Endodermal cell (in vitro differentiated cells): ENCODE measurements around the gene LRP8. TPM values are rescaled to one million over a fixed set of nuclear protein-coding genes. Genes with fewer than 3 reads are reported as not detected.

Experiments used
- DNase-seq: peaks from one replicate; pipeline ENCODE4 v3.0.0-alpha.2; 2017
- H3K27ac ChIP-seq: 2 replicates; pipeline ENCODE4 v1.5.1; 2013; ENCODE audit warnings: mild to moderate bottlenecking, low read depth, low read length, moderate library complexity
- H3K27me3 ChIP-seq: 2 replicates; pipeline ENCODE4 v1.6.1; 2013; ENCODE audit warnings: mild to moderate bottlenecking, low read length, moderate library complexity; ENCODE audit not compliant: insufficient read depth, control insufficient read depth, poor library complexity, severe bottlenecking
- H3K36me3 ChIP-seq: 2 replicates; pipeline ENCODE4 v1.7.0; 2013; ENCODE audit warnings: mild to moderate bottlenecking, low read length, moderate library complexity; ENCODE audit not compliant: control insufficient read depth, insufficient read depth
- H3K4me1 ChIP-seq: one replicate; pipeline ENCODE4 v1.7.0; 2013; ENCODE audit warnings: low read length; ENCODE audit not compliant: control insufficient read depth, insufficient read depth
- H3K4me3 ChIP-seq: 2 replicates; pipeline ENCODE4 v1.5.1; 2013; ENCODE audit warnings: mild to moderate bottlenecking, low read length, moderate library complexity
- H3K9ac ChIP-seq: 2 replicates; pipeline ENCODE4 v1.6.1; 2013; ENCODE audit warnings: mild to moderate bottlenecking, low read length, moderate library complexity; ENCODE audit not compliant: poor library complexity, severe bottlenecking; ENCODE audit errors: extremely low read depth
- H3K9me3 ChIP-seq: 2 replicates; pipeline ENCODE4 v1.6.1; 2013; ENCODE audit warnings: mild to moderate bottlenecking, low read length, moderate library complexity; ENCODE audit not compliant: control insufficient read depth
- H3K27ac Mint-ChIP-seq: 2 replicates; pipeline ENCODE4 v1.8.0; 2020; ENCODE audit warnings: mixed read lengths
- H3K27me3 Mint-ChIP-seq: 2 replicates; pipeline ENCODE4 v1.8.0; 2021; ENCODE audit warnings: mild to moderate bottlenecking, mixed read lengths; ENCODE audit not compliant: insufficient read depth
- H3K36me3 Mint-ChIP-seq: 2 replicates; pipeline ENCODE4 v1.8.0; 2020; ENCODE audit warnings: low read depth, mixed read lengths
- H3K4me1 Mint-ChIP-seq: 2 replicates; pipeline ENCODE4 v1.8.0; 2020; ENCODE audit warnings: mixed read lengths
- H3K4me3 Mint-ChIP-seq: 2 replicates; pipeline ENCODE4 v1.8.0; 2020; ENCODE audit warnings: mild to moderate bottlenecking, moderate library complexity, mixed read lengths
- H3K9me3 Mint-ChIP-seq: 2 replicates; pipeline ENCODE4 v1.8.0; 2020; ENCODE audit warnings: mild to moderate bottlenecking, mixed read lengths
- WGBS, 2 experiments: methylation state at CpG; one replicate each; pipeline versions ENCODE4 v1.1.5 to v1.1.7; 2013; ENCODE audit warnings: missing lambda C conversion rate in 2 of 2, mixed read lengths in 1 of 2; ENCODE audit not compliant: insufficient coverage in 1 of 2, insufficient read length in 1 of 2; 5-methylcytosine and 5-hydroxymethylcytosine counted together
- total RNA-seq, 2 donors: library from RNA; stranded (reverse); fragmentation: NEBNext Ultra II Directional in 1 of 2; extraction: Animal tissue kit (Norgen Biotek cat#: 25700) in 1 of 2; gene quantifications; 2 replicates in 1 of 2; 3 replicates in 1 of 2; pipeline ENCODE4 v1.2.1, GENCODE V29; 2021
- TF ChIP-seq, protein P1 (sequence below): fragments of 200-600 bp; sonication (generic); conservative IDR thresholded peaks from 2 replicates; pipeline ENCODE4 v1.5.0; 2021; ENCODE audit warnings: antibody characterized with exemption, mild to moderate bottlenecking

Gene LRP8
- total RNA-seq, 2 donors from 2014 or later, result 29.1 to 39.6 TPM

DNA sequence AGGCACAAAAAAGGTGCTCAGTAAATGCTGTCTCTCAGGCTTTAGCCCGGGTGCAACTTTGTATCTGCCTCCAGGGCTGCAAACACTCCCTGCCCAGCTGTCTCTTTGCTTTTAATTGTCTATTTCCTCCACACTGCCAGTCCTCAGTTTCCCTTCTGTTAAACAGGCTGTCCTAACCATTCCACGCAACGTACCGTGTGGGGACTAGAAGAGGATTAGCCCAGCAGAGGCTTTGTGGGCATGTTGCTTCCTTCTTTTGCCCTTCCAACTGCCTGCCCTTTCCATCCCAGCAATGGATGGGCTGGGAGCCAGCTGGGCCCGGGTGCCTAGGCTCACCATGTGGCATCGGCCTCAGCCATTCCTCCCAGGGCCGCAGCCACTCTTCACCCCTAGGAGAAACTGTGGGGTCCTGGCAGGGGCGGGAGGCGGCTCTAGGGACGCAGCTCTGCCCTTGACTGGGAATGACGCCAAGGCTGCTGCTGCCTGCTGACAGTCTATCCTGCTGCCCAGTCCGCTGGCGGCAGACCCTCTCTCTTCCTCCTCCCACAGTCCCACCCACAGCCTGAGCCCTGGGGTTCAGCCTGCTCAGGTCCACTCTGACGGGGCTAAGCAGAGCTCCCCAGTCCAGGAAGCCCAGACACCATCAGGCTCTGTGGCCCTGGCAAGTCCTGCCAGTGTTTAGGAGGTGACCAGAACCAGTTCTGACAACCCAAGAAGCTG lies 40.6 kb upstream of the LRP8 start:
- H3K27me3 ChIP-seq, result no peaks in the 10 kb centered on the region
- 94 to 96% methylated on average over 11 to 14 of the region's 14 CpGs for WGBS, 2 experiments
- Mint-ChIP-seq H3K27ac (peak overlapping the region; percentile 40), H3K36me3 (no peaks in the 10 kb centered on the region), H3K4me1 (peaks cover 31% of the 10 kb centered on the region), H3K4me3 (no peak overlapping the region), H3K27me3 (peaks cover 24% of the 10 kb centered on the region), H3K9me3 (no peaks in the 10 kb centered on the region)
- peak; percentile 55 for DNase-seq
- no peak overlapping the region for H3K9ac ChIP-seq
- peaks cover 25% of the 10 kb centered on the region for H3K4me1 ChIP-seq
- no peaks in the 10 kb centered on the region for H3K9me3 ChIP-seq
- TF ChIP-seq, protein P1, sequence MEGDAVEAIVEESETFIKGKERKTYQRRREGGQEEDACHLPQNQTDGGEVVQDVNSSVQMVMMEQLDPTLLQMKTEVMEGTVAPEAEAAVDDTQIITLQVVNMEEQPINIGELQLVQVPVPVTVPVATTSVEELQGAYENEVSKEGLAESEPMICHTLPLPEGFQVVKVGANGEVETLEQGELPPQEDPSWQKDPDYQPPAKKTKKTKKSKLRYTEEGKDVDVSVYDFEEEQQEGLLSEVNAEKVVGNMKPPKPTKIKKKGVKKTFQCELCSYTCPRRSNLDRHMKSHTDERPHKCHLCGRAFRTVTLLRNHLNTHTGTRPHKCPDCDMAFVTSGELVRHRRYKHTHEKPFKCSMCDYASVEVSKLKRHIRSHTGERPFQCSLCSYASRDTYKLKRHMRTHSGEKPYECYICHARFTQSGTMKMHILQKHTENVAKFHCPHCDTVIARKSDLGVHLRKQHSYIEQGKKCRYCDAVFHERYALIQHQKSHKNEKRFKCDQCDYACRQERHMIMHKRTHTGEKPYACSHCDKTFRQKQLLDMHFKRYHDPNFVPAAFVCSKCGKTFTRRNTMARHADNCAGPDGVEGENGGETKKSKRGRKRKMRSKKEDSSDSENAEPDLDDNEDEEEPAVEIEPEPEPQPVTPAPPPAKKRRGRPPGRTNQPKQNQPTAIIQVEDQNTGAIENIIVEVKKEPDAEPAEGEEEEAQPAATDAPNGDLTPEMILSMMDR, result no peak
- no peak overlapping the region for H3K27ac ChIP-seq
- H3K36me3 ChIP-seq, result no peaks in the 10 kb centered on the region
- no peak overlapping the region for H3K4me3 ChIP-seq

DNA sequence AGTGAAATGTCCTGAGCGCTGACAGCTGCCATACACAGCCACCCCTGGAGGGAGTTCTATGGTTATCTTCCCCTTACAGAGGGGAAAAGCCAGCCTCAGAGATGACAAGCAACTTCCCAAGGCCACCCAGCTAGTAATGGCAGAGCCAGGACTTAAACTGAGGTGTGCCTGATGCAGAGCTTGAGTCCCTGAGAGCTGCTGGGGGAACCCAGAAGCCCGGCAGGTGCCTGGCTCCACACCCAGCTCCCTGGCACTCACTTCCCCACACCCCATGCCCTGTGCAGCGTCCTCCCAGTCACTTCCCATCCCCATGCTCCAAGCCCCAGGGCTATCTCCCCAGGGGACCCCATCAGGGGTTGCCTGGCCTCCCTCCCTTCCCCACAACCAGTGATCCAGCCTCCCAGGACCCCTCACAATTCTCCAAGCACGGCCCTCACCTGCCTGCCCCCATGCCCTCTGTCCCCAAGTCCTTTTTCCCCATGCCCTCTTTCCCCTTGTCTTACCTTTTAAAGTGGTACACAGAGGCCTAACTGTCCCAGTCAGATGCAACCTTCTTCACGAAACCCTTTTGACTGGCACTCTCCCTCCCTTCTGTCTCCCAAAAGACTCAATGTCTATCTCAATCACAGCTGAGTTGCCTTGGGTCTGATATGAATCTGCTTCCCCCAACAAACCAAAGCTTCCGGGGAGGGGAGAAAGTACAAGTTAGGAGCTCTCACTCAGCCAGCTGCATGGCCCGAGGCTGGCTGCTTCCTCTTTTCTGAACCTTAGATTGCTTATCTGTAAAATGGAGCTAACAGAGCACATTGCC lies 39.8 kb upstream of the LRP8 start:
- Histone ChIP-seq H3K9me3 (no peaks in the 10 kb centered on the region), H3K4me1 (peaks cover 25% of the 10 kb centered on the region), H3K36me3 (no peaks in the 10 kb centered on the region), H3K27ac (no peak overlapping the region), H3K27me3 (no peaks in the 10 kb centered on the region), H3K4me3 (no peak overlapping the region), H3K9ac (no peak overlapping the region)
- WGBS, 2 experiments, result 88 to 93% methylated on average over 4 to 7 of the region's 7 CpGs
- Mint-ChIP-seq H3K4me1 (peaks cover 37% of the 10 kb centered on the region), H3K9me3 (no peaks in the 10 kb centered on the region), H3K27ac (peak overlapping the region; percentile 40), H3K27me3 (peaks cover 24% of the 10 kb centered on the region), H3K4me3 (no peak overlapping the region), H3K36me3 (no peaks in the 10 kb centered on the region)
- TF ChIP-seq, protein P1, result no peak
- DNase-seq, result peak; percentile 43

DNA sequence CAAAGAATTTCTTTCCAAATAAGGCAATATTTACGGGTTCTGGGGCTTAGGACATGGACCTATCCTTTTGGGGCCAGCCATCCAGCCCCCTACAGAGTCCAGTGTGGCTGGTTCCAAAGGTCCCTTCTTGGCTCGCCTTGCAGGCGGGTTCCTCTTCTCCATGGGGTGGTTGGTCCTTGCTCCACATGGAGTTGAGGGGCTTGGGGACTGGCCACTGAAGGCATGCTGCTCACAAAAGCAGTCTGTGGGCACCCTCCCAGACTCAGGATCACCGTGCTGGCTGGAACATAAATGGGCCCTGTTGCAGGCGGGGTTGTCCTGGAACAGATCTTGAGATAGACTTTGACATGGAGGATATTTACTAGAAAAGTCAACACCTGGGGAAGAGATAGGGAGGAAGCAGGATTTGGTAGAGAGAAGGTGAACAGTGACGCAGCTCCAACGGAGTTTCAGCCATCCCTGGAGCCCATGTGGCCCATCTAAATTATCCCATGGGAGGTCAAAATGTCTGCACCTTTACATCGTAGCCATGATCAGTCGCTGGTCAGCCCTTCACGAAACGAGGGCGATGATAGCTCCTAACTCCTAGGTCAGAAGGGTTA lies 39.1 kb upstream of the LRP8 start:
- Mint-ChIP-seq H3K4me1 (peaks cover 44% of the 10 kb centered on the region), H3K4me3 (no peak overlapping the region), H3K36me3 (no peaks in the 10 kb centered on the region), H3K9me3 (no peaks in the 10 kb centered on the region), H3K27me3 (peaks cover 24% of the 10 kb centered on the region), H3K27ac (no peak overlapping the region)
- Histone ChIP-seq H3K36me3 (no peaks in the 10 kb centered on the region), H3K9ac (no peak overlapping the region), H3K4me1 (peaks cover 32% of the 10 kb centered on the region), H3K9me3 (no peaks in the 10 kb centered on the region), H3K4me3 (no peak overlapping the region), H3K27me3 (no peaks in the 10 kb centered on the region), H3K27ac (no peak overlapping the region)
- 92 to 94% methylated on average over 9 to 12 of the region's 12 CpGs for WGBS, 2 experiments
- TF ChIP-seq, protein P1, result no peak
- peak; percentile 28 for DNase-seq
